ENCODE data around the gene SNPH.

DNA sequence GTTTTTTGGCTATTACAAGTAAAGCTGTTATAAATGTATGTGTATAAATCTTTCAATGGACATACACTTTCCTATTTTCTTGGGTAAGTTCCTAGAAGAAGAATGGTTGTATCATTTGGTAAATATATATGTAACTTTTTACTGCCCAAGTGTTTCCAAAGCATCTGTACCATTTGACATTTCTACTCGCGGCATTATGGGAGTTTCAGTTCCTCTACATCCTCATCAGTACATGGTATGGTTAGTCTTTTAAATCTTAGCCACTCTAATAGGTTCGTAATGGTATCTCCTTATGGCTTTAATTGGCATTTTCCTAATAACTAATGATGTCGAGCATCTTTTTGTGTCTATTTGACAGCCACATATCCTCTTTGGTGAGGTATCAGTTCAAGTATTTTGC is 12.9 kb downstream of the SNPH start:
- TF ChIP-seq, protein P1, sequence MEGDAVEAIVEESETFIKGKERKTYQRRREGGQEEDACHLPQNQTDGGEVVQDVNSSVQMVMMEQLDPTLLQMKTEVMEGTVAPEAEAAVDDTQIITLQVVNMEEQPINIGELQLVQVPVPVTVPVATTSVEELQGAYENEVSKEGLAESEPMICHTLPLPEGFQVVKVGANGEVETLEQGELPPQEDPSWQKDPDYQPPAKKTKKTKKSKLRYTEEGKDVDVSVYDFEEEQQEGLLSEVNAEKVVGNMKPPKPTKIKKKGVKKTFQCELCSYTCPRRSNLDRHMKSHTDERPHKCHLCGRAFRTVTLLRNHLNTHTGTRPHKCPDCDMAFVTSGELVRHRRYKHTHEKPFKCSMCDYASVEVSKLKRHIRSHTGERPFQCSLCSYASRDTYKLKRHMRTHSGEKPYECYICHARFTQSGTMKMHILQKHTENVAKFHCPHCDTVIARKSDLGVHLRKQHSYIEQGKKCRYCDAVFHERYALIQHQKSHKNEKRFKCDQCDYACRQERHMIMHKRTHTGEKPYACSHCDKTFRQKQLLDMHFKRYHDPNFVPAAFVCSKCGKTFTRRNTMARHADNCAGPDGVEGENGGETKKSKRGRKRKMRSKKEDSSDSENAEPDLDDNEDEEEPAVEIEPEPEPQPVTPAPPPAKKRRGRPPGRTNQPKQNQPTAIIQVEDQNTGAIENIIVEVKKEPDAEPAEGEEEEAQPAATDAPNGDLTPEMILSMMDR (IDR thresholded peaks at IDR 0.05) = no peak
- no peak for TF ChIP-seq POLR2A (IDR thresholded peaks at IDR 0.05)

All from Peyer's patch (tissue), 4 donors.